Upper lobe of left lung (tissue), 4 donors: ENCODE measurements around the gene PPM1M.

ENCODE experiments used
- POLR2A ChIP-seq, 4 donors: fragments of 450-650 bp; IDR thresholded peaks; one replicate each; pipeline ENCODE4 v1.5.1; 2016 to 2017; ENCODE audit warnings: antibody characterized with exemption in 4 of 4, mild to moderate bottlenecking in 2 of 4
- POLR2AphosphoS5 ChIP-seq, 2 donors: sonication (generic); formaldehyde crosslinking; IDR thresholded peaks; one replicate each; pipeline ENCODE4 v1.5.1; 2017; ENCODE audit warnings: antibody characterized with exemption in 2 of 2
- TF ChIP-seq, protein P1 (sequence below), 6 experiments: fragments of 450-650 bp in 4 of 6; fragments of 200-600 bp in 2 of 6; sonication (generic) in 2 of 6; IDR thresholded peaks; one replicate each; pipeline ENCODE4 v1.5.1; 2016 to 2019; ENCODE audit warnings: antibody characterized with exemption in 6 of 6

DNA sequence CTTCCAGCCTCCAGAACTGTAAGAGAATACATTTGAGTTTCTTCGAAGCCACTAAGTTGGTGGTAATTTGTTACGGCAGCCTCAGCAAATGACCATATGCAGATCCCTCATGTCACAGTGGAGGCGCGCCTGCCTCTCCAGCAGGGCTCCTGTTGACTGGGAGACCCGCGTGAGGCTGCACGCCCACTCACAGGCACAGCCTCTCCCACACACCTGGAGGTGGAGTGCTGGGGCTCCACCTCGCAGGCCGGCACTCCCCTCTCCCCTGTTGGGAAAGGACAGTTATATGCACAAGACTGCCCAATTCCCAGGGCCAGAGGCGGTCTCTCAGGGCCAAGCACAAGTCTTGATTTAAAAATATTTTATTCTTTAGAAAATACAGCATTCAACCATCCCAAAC, 17.3 kb upstream of the PPM1M start:
- TF ChIP-seq, protein P1, sequence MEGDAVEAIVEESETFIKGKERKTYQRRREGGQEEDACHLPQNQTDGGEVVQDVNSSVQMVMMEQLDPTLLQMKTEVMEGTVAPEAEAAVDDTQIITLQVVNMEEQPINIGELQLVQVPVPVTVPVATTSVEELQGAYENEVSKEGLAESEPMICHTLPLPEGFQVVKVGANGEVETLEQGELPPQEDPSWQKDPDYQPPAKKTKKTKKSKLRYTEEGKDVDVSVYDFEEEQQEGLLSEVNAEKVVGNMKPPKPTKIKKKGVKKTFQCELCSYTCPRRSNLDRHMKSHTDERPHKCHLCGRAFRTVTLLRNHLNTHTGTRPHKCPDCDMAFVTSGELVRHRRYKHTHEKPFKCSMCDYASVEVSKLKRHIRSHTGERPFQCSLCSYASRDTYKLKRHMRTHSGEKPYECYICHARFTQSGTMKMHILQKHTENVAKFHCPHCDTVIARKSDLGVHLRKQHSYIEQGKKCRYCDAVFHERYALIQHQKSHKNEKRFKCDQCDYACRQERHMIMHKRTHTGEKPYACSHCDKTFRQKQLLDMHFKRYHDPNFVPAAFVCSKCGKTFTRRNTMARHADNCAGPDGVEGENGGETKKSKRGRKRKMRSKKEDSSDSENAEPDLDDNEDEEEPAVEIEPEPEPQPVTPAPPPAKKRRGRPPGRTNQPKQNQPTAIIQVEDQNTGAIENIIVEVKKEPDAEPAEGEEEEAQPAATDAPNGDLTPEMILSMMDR (IDR thresholded peaks at IDR 0.05), result no peak
- TF ChIP-seq POLR2AphosphoS5 (IDR thresholded peaks at IDR 0.05) (no peak), POLR2A (IDR thresholded peaks at IDR 0.05) (no peak)
